ENCODE measurements around the gene NFIX. TPM values are rescaled to one million over a fixed set of nuclear protein-coding genes. Genes with fewer than 3 reads are reported as not detected.
A peak's percentile ranks its signal among the peaks of the same experiment; 100 is the strongest.

Gene NFIX
- total RNA-seq, 4 donors from 2014 or later: 32.3 to 81.2 (median 51.6) TPM

DNA sequence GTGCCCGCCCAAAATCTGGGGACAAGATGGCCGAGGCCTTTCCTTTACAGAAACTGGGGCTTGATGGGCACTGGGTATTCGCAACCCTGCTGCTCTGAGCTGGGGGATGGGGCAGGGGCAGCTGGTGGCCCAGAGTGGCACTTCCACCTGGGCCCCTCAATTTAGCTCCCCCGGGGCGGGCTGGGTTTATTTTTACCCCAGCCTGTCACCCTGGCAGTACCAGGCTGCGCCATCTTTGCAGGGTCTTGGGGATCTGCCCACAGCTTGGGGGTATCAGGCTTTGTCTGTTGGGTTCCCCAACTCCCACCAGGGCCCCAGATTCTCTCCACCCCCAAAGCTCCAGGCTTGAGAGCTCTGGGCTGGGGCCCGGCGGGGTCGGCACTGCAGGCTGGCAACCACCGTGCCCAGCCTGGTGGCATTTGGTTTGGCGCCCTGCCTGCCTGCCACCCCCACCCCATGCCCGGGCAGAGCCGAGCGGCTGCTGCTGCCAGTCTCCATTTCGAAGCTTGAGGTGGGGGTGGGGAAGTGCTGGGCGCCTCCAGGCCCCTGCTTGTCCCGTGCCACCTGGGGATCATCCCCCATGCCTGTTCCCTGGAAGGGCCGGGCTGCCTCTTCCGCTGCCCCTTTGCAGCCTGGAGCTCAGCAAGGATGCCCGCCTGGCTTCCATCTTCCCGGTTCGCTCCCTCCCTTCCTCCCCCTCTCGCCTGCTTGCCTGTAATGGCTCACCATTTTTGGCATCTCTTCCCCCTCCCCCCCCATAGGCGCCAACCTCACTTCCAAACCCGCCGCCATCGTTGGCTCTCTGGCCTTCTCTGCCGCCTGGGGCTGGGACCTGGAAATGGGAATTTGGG lies 11.4 kb downstream of the NFIX start:
- intact Hi-C loops (cut with DNase I): no loop called here
- Histone ChIP-seq H3K4me3 (peak overlapping the region in 3 of 4 donors; percentile 17 to 37 (median 21)), H3K9me3 (no peaks in the 10 kb centered on the region), H3K4me1 (peaks cover 87 to 100% (median 96%) of the 10 kb centered on the region in 3 donors), H3K36me3 (peaks cover 0 to 5% (median 0%) of the 10 kb centered on the region in 3 donors), H3K27me3 (peaks cover 0 to 23% (median 0%) of the 10 kb centered on the region in 4 donors), H3K27ac (peak overlapping the region; percentile 90 to 98 (median 92))
- 47 to 59% methylated on average over 11 to 16 of the region's 28 CpGs for WGBS, 2 donors
- no peak for DNase-seq
- TF ChIP-seq, protein P1, sequence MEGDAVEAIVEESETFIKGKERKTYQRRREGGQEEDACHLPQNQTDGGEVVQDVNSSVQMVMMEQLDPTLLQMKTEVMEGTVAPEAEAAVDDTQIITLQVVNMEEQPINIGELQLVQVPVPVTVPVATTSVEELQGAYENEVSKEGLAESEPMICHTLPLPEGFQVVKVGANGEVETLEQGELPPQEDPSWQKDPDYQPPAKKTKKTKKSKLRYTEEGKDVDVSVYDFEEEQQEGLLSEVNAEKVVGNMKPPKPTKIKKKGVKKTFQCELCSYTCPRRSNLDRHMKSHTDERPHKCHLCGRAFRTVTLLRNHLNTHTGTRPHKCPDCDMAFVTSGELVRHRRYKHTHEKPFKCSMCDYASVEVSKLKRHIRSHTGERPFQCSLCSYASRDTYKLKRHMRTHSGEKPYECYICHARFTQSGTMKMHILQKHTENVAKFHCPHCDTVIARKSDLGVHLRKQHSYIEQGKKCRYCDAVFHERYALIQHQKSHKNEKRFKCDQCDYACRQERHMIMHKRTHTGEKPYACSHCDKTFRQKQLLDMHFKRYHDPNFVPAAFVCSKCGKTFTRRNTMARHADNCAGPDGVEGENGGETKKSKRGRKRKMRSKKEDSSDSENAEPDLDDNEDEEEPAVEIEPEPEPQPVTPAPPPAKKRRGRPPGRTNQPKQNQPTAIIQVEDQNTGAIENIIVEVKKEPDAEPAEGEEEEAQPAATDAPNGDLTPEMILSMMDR (IDR thresholded peaks at IDR 0.05): no peak
- no peak for TF ChIP-seq POLR2A (IDR thresholded peaks at IDR 0.05)

DNA sequence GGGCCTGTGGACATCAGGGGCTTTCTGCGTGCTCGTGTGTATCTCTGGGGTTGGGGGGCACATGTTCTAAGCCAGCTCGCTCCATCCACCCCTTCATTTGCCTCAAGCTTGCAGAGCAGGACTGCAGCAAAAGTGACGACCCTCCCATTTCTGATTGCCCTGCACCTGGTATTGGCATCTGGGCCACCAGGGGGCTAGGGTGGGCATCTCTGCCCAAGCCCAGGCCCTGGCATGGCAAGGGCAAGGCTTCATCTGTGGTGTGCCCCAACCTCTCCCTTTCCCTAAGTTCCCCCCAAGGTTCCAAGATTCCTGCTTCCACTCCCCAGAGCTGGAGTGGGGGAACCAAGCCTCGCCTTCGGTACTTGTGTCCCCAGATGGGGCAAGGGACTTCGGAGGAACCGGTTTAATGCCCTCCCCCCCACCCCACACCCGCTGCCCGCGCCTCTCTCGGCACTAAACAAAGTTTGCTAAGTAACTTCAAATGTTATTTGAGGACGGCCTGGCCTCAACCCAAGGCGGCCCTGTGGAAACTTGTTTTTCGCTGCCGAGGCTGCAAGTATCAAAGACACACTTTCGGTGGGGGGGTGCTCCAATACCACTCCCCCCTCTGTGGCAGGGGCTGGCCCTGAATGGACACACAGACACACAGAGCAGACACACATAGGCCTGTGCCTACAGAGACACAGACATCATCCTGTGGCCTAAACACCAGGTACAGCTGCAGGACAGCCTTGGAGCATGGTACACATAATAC lies 12.2 kb downstream of the NFIX start:
- H3K4me3 ChIP-seq: peak overlapping the region in 3 of 4 donors; percentile 17 to 37 (median 21)
- no peak for TF ChIP-seq POLR2A (IDR thresholded peaks at IDR 0.05)
- TF ChIP-seq, protein P1 (IDR thresholded peaks at IDR 0.05): no peak
- DNase-seq: no peak
- peaks cover 89 to 100% (median 98%) of the 10 kb centered on the region in 3 donors for H3K4me1 ChIP-seq
- no peaks in the 10 kb centered on the region for H3K9me3 ChIP-seq
- H3K27ac ChIP-seq: peak overlapping the region; percentile 90 to 98 (median 92)
- peaks cover 0 to 5% (median 0%) of the 10 kb centered on the region in 3 donors for H3K36me3 ChIP-seq
- 28 to 47% methylated on average over 2 to 16 of the region's 17 CpGs for WGBS, 2 donors
- H3K27me3 ChIP-seq: peaks cover 0 to 31% (median 0%) of the 10 kb centered on the region in 4 donors
- intact Hi-C loops (cut with DNase I): no loop called here

DNA sequence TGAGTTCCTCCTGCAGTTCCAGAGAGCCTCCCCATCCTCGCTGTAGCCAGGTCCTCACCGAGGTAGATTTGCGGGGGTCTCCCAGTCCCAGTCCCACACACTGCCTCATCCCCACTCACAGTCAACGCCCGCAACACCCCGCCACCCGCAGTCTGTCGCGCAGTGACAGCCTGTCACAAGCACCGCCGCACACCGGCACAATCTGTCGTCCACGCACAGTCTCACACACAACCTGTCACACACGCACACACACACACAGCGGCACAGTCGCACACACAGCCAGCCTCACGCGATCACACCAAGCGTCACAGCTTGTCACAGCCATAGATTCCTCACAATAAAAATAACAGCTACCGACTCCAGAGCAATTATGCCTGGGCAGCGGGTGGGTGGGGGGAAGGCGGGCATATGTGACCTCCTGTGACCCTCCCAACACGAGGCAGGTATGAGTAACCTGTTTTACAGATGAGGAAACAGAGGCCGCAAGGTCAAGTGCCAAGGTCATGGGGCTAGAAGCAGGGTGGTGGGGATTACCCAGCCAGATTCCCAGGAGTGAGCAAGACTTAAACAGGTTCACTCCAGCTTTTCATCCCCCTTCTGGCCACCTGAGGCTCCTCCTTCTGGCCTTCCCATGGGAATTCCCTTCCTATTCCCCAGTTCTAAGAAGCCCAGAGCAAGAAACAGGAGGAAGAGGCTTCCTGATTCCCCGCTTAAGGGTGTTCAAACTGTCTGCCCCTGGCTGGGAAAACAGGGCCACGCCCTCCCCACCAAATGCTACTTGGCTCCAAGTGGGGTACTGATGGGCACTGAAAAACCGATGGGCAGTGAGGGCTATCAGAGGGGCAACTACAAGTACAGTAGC lies 13.9 kb downstream of the NFIX start:
- intact Hi-C loops (cut with DNase I): no loop called here
- TF ChIP-seq, protein P1 (IDR thresholded peaks at IDR 0.05): no peak
- no peak for TF ChIP-seq POLR2A (IDR thresholded peaks at IDR 0.05)
- Histone ChIP-seq H3K4me1 (peaks cover 77 to 100% (median 83%) of the 10 kb centered on the region in 3 donors), H3K36me3 (peaks cover 0 to 5% (median 0%) of the 10 kb centered on the region in 3 donors), H3K9me3 (no peaks in the 10 kb centered on the region), H3K4me3 (peak overlapping the region in 2 of 4 donors; percentile 15 to 61), H3K27ac (peak overlapping the region; percentile 90 to 98 (median 92)), H3K27me3 (peaks cover 0 to 33% (median 0%) of the 10 kb centered on the region in 4 donors)
- 49 to 71% methylated on average over 21 of the region's 28 CpGs for WGBS, 2 donors
- DNase-seq: no peak

DNA sequence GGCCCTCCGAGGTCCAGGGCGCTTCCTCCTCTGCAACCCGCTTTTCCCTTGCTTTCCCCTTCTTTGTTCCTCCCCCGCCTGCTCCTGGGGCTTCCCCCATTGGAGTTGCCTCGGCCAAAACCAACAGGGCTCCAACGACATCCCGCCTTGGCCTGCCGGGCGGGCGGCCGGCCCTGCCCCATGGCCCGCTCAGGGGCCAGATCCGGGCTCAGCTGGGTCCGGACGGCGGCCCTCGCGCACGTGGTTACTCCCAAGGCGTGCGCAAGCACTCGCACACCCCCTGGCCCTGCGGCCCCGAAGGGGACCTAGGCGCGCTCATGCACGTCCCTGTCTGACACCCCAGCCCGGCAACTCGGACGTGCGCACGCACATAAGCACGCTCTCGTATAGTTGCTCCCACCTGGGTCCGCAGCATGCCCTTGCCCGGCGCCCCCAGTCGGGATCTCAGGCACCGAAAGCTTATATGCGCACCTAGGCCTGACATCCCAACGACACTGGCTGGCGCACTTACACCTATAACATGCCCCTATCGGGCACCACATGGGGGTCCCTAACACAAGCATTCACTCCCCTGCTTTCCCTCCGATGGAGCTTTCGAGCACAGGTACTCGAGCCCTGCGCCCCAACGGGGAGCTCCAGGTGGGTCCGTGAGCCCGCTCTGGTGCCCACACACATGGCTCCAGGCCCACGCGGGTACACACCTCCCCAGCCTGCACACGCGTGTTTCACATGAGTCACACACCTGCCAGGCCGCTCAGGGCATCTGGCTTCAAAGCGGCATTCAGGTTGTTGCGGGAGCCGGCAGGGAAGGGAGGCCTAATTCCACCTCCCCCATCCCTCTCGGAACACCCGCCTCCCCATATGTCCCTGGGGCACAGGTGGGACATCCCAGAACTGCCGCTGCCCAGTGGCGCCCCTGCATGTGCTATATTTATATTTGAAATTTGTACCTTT lies 15.0 kb downstream of the NFIX start:
- H3K4me1 ChIP-seq: peaks cover 81 to 100% (median 82%) of the 10 kb centered on the region in 3 donors
- H3K9me3 ChIP-seq: no peaks in the 10 kb centered on the region
- intact Hi-C loops (cut with DNase I): no loop called here
- peaks cover 0 to 5% (median 0%) of the 10 kb centered on the region in 3 donors for H3K36me3 ChIP-seq
- WGBS, 2 donors: 22 to 36% methylated on average over 23 to 29 of the region's 62 CpGs
- H3K27ac ChIP-seq: peak overlapping the region; percentile 90 to 98 (median 92)
- TF ChIP-seq, protein P1 (IDR thresholded peaks at IDR 0.05): no peak
- peak in 1 of 4 donors; percentile 6 for TF ChIP-seq POLR2A (IDR thresholded peaks at IDR 0.05)
- peak overlapping the region in 2 of 4 donors; percentile 41 to 61 for H3K4me3 ChIP-seq
- peaks cover 0 to 38% (median 0%) of the 10 kb centered on the region in 4 donors for H3K27me3 ChIP-seq
- no peak for DNase-seq
